Neural progenitor cell (in vitro differentiated cells): ENCODE results near the gene GARIN5B.

Experiments used
- EZH2 ChIP-seq: fragments of 200-600 bp; sonication (generic); IDR thresholded peaks from 2 replicates; pipeline ENCODE4 v1.6.1; 2017; ENCODE audit warnings: antibody characterized with exemption, mild to moderate bottlenecking, moderate library complexity
- EZH2phosphoT487 ChIP-seq: fragments of 200-600 bp; sonication (generic); IDR thresholded peaks from 2 replicates; pipeline ENCODE4 v1.6.1; 2017; ENCODE audit warnings: antibody characterized with exemption
- TF ChIP-seq, protein P1 (sequence below): fragments of 200-600 bp; sonication (generic); IDR thresholded peaks from 2 replicates; pipeline ENCODE4 v1.5.1; 2017; ENCODE audit warnings: antibody characterized with exemption, mild to moderate bottlenecking

DNA sequence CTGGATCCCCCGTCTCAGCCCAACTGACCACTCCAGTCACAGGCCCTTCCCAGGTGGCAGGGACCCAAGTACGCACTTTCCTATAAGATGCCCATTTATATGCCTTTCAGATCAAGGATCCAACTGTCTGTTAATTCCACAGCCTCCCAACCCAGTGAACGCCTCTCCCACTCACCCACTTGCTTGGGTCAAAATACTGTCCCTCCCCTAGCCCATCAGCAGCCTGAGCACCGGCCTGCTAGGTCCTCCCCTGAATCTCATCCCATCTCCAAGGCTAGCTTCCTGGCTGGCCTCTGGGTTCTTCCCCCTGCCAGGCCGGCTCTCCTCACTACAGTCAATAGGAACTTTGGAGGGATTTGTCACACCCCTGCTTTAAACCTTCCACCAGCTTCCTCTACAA is 42.6 kb upstream of the GARIN5B start:
- TF ChIP-seq, protein P1, sequence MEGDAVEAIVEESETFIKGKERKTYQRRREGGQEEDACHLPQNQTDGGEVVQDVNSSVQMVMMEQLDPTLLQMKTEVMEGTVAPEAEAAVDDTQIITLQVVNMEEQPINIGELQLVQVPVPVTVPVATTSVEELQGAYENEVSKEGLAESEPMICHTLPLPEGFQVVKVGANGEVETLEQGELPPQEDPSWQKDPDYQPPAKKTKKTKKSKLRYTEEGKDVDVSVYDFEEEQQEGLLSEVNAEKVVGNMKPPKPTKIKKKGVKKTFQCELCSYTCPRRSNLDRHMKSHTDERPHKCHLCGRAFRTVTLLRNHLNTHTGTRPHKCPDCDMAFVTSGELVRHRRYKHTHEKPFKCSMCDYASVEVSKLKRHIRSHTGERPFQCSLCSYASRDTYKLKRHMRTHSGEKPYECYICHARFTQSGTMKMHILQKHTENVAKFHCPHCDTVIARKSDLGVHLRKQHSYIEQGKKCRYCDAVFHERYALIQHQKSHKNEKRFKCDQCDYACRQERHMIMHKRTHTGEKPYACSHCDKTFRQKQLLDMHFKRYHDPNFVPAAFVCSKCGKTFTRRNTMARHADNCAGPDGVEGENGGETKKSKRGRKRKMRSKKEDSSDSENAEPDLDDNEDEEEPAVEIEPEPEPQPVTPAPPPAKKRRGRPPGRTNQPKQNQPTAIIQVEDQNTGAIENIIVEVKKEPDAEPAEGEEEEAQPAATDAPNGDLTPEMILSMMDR = no peak
- TF ChIP-seq EZH2 (no peak), EZH2phosphoT487 (no peak)
